Fibroblast of pulmonary artery (primary cell): ENCODE results near the gene PTGDS.

Experiments
- DNase-seq: peaks from one replicate; pipeline ENCODE4 v3.0.0-alpha.2; 2010; ENCODE audit warnings: low read depth
- H3K4me3 ChIP-seq: replicated peaks from 2 replicates; pipeline ENCODE4 v1.5.1; 2011; ENCODE audit warnings: low read depth, mild to moderate bottlenecking, control low read depth, low read length, moderate library complexity
- CTCF ChIP-seq: IDR thresholded peaks from 2 replicates; pipeline ENCODE4 v1.5.1; 2011; ENCODE audit warnings: mild to moderate bottlenecking, control low read depth, low read length, inconsistent platforms; ENCODE audit errors: missing control alignments

Gene PTGDS

GRCh38 chr9:136979769-136980587 is 2.7 kb downstream of the PTGDS start:
- no peak for DNase-seq
- no peak for TF ChIP-seq CTCF
- H3K4me3 ChIP-seq: no peak overlapping the region

GRCh38 chr9:136980669-136981478 is 3.6 kb downstream of the PTGDS start:
- DNase-seq: no peak
- no peak overlapping the region for H3K4me3 ChIP-seq
- no peak for TF ChIP-seq CTCF

- no peak overlapping the region for H3K4me3 ChIP-seq
- peak; percentile 33 for DNase-seq
- TF ChIP-seq CTCF: no peak
Measured at GRCh38 chr9:136981588-136982231, 4.4 kb downstream of the PTGDS start.

GRCh38 chr9:136982232-136983051 is 5.1 kb downstream of the PTGDS start, which contains the start of gene LCNL1:
Gene LCNL1, plus strand, starts transcription at chr9:136982993. Its CDS starts 594 bp downstream, at chr9:136983587.
- no peak for TF ChIP-seq CTCF
- H3K4me3 ChIP-seq: no peak within 1 kb of the TSS
- DNase-seq: no peak

GRCh38 chr9:136983167-136983566 is 5.9 kb downstream of the PTGDS start:
- no peak for TF ChIP-seq CTCF

GRCh38 chr9:136983656-136984314 is 6.5 kb downstream of the PTGDS start:
- DNase-seq: no peak
- H3K4me3 ChIP-seq: no peak overlapping the region
- no peak for TF ChIP-seq CTCF

More at GRCh38 chr9:136983167-136983566, 5.9 kb downstream of the PTGDS start:
- no peak overlapping the region for H3K4me3 ChIP-seq
- no peak for DNase-seq
